H1 (cell line): ENCODE data around the gene EBF3.

Experiments used
- ASH2L ChIP-seq: fragments of 200-600, 300-600 bp; sonication (generic); IDR thresholded peaks from one replicate; pipeline ENCODE4 v1.7.1; 2017; ENCODE audit warnings: low read length
- CBX5 ChIP-seq: fragments of 300-800, 300-1000 bp; sonication (generic); IDR thresholded peaks from 2 replicates; pipeline ENCODE4 v1.7.1; 2016; ENCODE audit warnings: antibody characterized with exemption, low read length, low read depth
- KDM5A ChIP-seq: fragments of 200-600 bp; IDR thresholded peaks from 2 replicates; pipeline ENCODE4 v1.7.1; 2012; ENCODE audit warnings: mild to moderate bottlenecking, low read length, inconsistent platforms, mixed read lengths
- MAFK ChIP-seq: IDR thresholded peaks from 2 replicates; pipeline ENCODE4 v1.6.1; 2012; ENCODE audit warnings: low read depth, mild to moderate bottlenecking, improper control_type of control experiment, low read length
- POLR2A ChIP-seq, 2 experiments: IDR thresholded peaks; 1 replicate in 1 of 2; 2 replicates in 1 of 2; pipeline ENCODE4 v1.6.1; 2011; ENCODE audit warnings: low read depth in 2 of 2, low read length in 2 of 2, mild to moderate bottlenecking in 2 of 2; ENCODE audit errors: control extremely low read depth in 1 of 2
- POLR2AphosphoS5 ChIP-seq: IDR thresholded peaks from 2 replicates; pipeline ENCODE4 v1.6.1; 2011; ENCODE audit warnings: low read depth, low read length
- TCF12 ChIP-seq: IDR thresholded peaks from 2 replicates; pipeline ENCODE4 v1.6.1; 2011; ENCODE audit warnings: low read depth, mild to moderate bottlenecking, low read length

GRCh38 chr10:129896860-129897200 lies 67.2 kb downstream of the EBF3 start:
- TF ChIP-seq MAFK (no peak), CBX5 (no peak), TCF12 (no peak), POLR2AphosphoS5 (no peak), KDM5A (no peak), ASH2L (no peak), POLR2A (IDR thresholded peaks at IDR 0.05; ENCODE audit: control extremely low read depth in 1 of 2, low read depth in 2 of 2, low read length in 2 of 2) (no peak)
